H9 (cell line): ENCODE measurements around the gene ABCD3. TPM values are rescaled to one million over a fixed set of nuclear protein-coding genes. Genes with fewer than 3 reads are reported as not detected.

Experiments
- DNase-seq: peaks from one replicate; pipeline ENCODE4 v3.0.0-alpha.2; 2017
- H2AFZ ChIP-seq: one replicate; pipeline ENCODE4 v1.6.1; 2013; ENCODE audit warnings: mild to moderate bottlenecking, low read length, control low read depth, moderate library complexity
- H2AK5ac ChIP-seq: 2 replicates; pipeline ENCODE4 v1.6.1; 2013; ENCODE audit warnings: low read length, control low read depth, mixed read lengths; ENCODE audit not compliant: insufficient read length
- H2BK120ac ChIP-seq: one replicate; pipeline ENCODE4 v1.6.1; 2013; ENCODE audit warnings: low read depth, mild to moderate bottlenecking, low read length, control low read depth, inconsistent platforms; ENCODE audit not compliant: poor library complexity, severe bottlenecking
- H2BK12ac ChIP-seq: 2 replicates; pipeline ENCODE4 v1.6.1; 2013; ENCODE audit warnings: low read length, control low read depth, mixed read lengths, low read depth; ENCODE audit not compliant: insufficient read length
- H2BK15ac ChIP-seq: 2 replicates; pipeline ENCODE4 v1.6.1; 2013; ENCODE audit warnings: low read depth, low read length, control low read depth
- H2BK20ac ChIP-seq: one replicate; pipeline ENCODE4 v1.6.1; 2013; ENCODE audit warnings: low read depth, mild to moderate bottlenecking, low read length, control low read depth, inconsistent platforms; ENCODE audit not compliant: poor library complexity, severe bottlenecking
- H2BK5ac ChIP-seq: 2 replicates; pipeline ENCODE4 v1.6.1; 2013; ENCODE audit warnings: low read length, control low read depth, mixed read lengths; ENCODE audit not compliant: insufficient read length
- H3K14ac ChIP-seq: 2 replicates; pipeline ENCODE4 v1.6.1; 2013; ENCODE audit warnings: low read length, control low read depth; ENCODE audit not compliant: insufficient read depth
- H3K18ac ChIP-seq: 2 replicates; pipeline ENCODE4 v1.6.1; 2013; ENCODE audit warnings: low read depth, mild to moderate bottlenecking, mixed read lengths, low read length, control low read depth; ENCODE audit not compliant: insufficient read length
- H3K23ac ChIP-seq: 2 replicates; pipeline ENCODE4 v1.6.1; 2013; ENCODE audit warnings: low read length, control low read depth, mixed read lengths, low read depth; ENCODE audit not compliant: insufficient read length
- H3K23me2 ChIP-seq: 2 replicates; pipeline ENCODE4 v1.6.1; 2013; ENCODE audit warnings: low read depth, mild to moderate bottlenecking, mixed read lengths, low read length, control low read depth; ENCODE audit not compliant: insufficient read length, poor library complexity, severe bottlenecking
- H3K27ac ChIP-seq: 2 replicates; pipeline ENCODE4 v1.5.1; 2013; ENCODE audit warnings: low read length, control low read depth, mixed read lengths, low read depth; ENCODE audit not compliant: insufficient read length
- H3K27me3 ChIP-seq: 2 replicates; pipeline ENCODE4 v1.6.1; 2013; ENCODE audit warnings: low read length, control low read depth, inconsistent platforms; ENCODE audit not compliant: insufficient read depth
- H3K4ac ChIP-seq: 2 replicates; pipeline ENCODE4 v1.6.1; 2013; ENCODE audit warnings: low read depth, mild to moderate bottlenecking, control low read depth, inconsistent platforms, low read length, moderate library complexity
- H3K4me1 ChIP-seq: 2 replicates; pipeline ENCODE4 v1.6.1; 2013; ENCODE audit warnings: low read length, control low read depth, inconsistent platforms; ENCODE audit not compliant: insufficient read depth
- H3K4me2 ChIP-seq: 2 replicates; pipeline ENCODE4 v1.6.1; 2013; ENCODE audit warnings: low read length, control low read depth, mixed read lengths; ENCODE audit not compliant: insufficient read length, insufficient read depth
- H3K56ac ChIP-seq: 2 replicates; pipeline ENCODE4 v1.6.1; 2013; ENCODE audit warnings: low read depth, mild to moderate bottlenecking, mixed read lengths, low read length, control low read depth; ENCODE audit not compliant: insufficient read length
- H3K79me1 ChIP-seq: 2 replicates; pipeline ENCODE4 v1.6.1; 2013; ENCODE audit warnings: low read depth, mild to moderate bottlenecking, moderate library complexity, low read length, control low read depth, inconsistent platforms; ENCODE audit not compliant: insufficient read depth, poor library complexity, severe bottlenecking
- H3K79me2 ChIP-seq: 2 replicates; pipeline ENCODE4 v1.6.1; 2013; ENCODE audit warnings: low read length, control low read depth, inconsistent platforms; ENCODE audit not compliant: insufficient read depth
- H3K9ac ChIP-seq: 2 replicates; pipeline ENCODE4 v1.6.1; 2013; ENCODE audit warnings: low read length, control low read depth, mixed read lengths; ENCODE audit not compliant: insufficient read length; ENCODE audit errors: extremely low read depth
- H3K9me3 ChIP-seq: one replicate; pipeline ENCODE4 v1.6.1; 2013; ENCODE audit warnings: low read depth, low read length, inconsistent platforms; ENCODE audit not compliant: control insufficient read depth
- H3T11ph ChIP-seq: one replicate; pipeline ENCODE4 v1.6.1; 2013; ENCODE audit warnings: mild to moderate bottlenecking, low read length, control low read depth, inconsistent platforms
- H4K20me1 ChIP-seq: one replicate; pipeline ENCODE4 v1.6.1; 2013; ENCODE audit not compliant: control insufficient read depth, insufficient read length, insufficient read depth
- H4K5ac ChIP-seq: 2 replicates; pipeline ENCODE4 v1.6.1; 2013; ENCODE audit warnings: low read depth, mild to moderate bottlenecking, mixed read lengths, low read length, control low read depth; ENCODE audit not compliant: insufficient read length
- H4K8ac ChIP-seq: replicated peaks from 2 replicates; pipeline ENCODE4 v1.6.1; 2013; ENCODE audit warnings: low read length, control low read depth, mixed read lengths, low read depth; ENCODE audit not compliant: insufficient read length
- H4K91ac ChIP-seq: 2 replicates; pipeline ENCODE4 v1.6.1; 2013; ENCODE audit warnings: low read depth, mild to moderate bottlenecking, moderate library complexity, mixed read lengths, low read length, control low read depth; ENCODE audit not compliant: insufficient read length
- H3K27ac Mint-ChIP-seq, 3 experiments: 2 replicates in 2 of 3; 3 replicates in 1 of 3; pipeline ENCODE4 v1.8.0; 2020 to 2021; ENCODE audit warnings: mixed read lengths in 3 of 3, mild to moderate bottlenecking in 1 of 3, moderate library complexity in 1 of 3
- H3K27me3 Mint-ChIP-seq: 2 replicates; pipeline ENCODE4 v1.8.0; 2021; ENCODE audit warnings: low read depth, mild to moderate bottlenecking, moderate library complexity, mixed read lengths
- H3K36me3 Mint-ChIP-seq, 3 experiments: 2 replicates in 2 of 3; 3 replicates in 1 of 3; pipeline ENCODE4 v1.8.0; 2020 to 2021; ENCODE audit warnings: low read depth in 3 of 3, mixed read lengths in 3 of 3; ENCODE audit not compliant: insufficient read depth in 1 of 3
- H3K4me1 Mint-ChIP-seq, 2 experiments: 2 replicates each; pipeline ENCODE4 v1.8.0; 2020; ENCODE audit warnings: mixed read lengths in 2 of 2
- H3K4me3 Mint-ChIP-seq, 2 experiments: 2 replicates in 1 of 2; 3 replicates in 1 of 2; pipeline ENCODE4 v1.8.0; 2020 to 2021; ENCODE audit warnings: mild to moderate bottlenecking in 2 of 2, mixed read lengths in 2 of 2, moderate library complexity in 1 of 2
- H3K9me3 Mint-ChIP-seq, 2 experiments: 2 replicates in 1 of 2; 3 replicates in 1 of 2; pipeline ENCODE4 v1.8.0; 2020; ENCODE audit warnings: mild to moderate bottlenecking in 2 of 2, mixed read lengths in 2 of 2, moderate library complexity in 1 of 2
- WGBS: extraction: QIAGEN DNeasy Blood & Tissue Kit; methylation state at CpG from one replicate; pipeline ENCODE4 v1.1.7; 2013; ENCODE audit warnings: missing lambda C conversion rate, low lambda C conversion rate, mixed read lengths; ENCODE audit not compliant: insufficient read length; ENCODE audit errors: extremely low coverage; 5-methylcytosine and 5-hydroxymethylcytosine counted together
- total RNA-seq: library from RNA; stranded (reverse); gene quantifications from 2 replicates; pipeline ENCODE4 v1.2.1, GENCODE V29; 2021
- TF ChIP-seq, protein P1 (sequence below): fragments of 200-600 bp; sonication (generic); conservative IDR thresholded peaks from 3 replicates; pipeline ENCODE4 v1.8.0; 2021; ENCODE audit warnings: antibody characterized with exemption, mild to moderate bottlenecking

The ABCD3 gene
- total RNA-seq, 1 experiment from 2014 or later: 32.0 TPM

DNA sequence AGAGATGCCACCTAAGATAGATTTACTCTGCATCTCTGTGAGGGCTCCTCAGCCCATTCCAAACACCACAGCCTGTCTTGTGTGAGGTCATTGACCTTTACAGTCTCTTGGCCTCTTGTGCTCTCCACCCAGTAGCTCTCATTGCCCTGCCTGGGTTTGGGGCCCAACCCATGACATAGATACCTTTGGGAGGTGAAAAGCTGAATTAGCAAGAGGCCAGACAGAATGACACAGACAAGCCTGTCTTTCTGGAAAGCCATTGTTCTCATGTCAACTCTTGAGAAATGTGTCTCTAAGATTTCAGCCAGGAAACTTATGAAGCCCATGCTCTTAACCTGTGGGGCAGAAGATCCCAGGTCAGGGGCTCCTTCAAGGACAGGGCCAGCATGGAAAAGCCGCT, 141.7 kb downstream of the ABCD3 start:
- Mint-ChIP-seq H3K36me3 (peaks cover 0 to 6% (median 0%) of the 10 kb centered on the region in 3 experiments; a peak in 2 of 7 replicates), H3K27ac (no peak overlapping the region; a peak in 1 of 7 replicates), H3K9me3 (peaks cover 3 to 5% of the 10 kb centered on the region in 2 experiments; a peak in 3 of 5 replicates), H3K4me1 (peaks cover 4 to 11% of the 10 kb centered on the region in 2 experiments), H3K27me3 (no peaks in the 10 kb centered on the region), H3K4me3 (no peak overlapping the region)
- no peak overlapping the region for H3K4ac ChIP-seq
- H3T11ph ChIP-seq: no peak overlapping the region
- no peaks in the 10 kb centered on the region for H3K4me1 ChIP-seq
- no CpG with 5 or more reads among the region's 1 CpG for WGBS
- H3K27me3 ChIP-seq: no peaks in the 10 kb centered on the region
- no peak overlapping the region for H3K4me2 ChIP-seq
- H3K56ac ChIP-seq: no peak overlapping the region
- H2AK5ac ChIP-seq: no peak overlapping the region
- H3K23me2 ChIP-seq: peaks cover 4% of the 10 kb centered on the region
- no peak overlapping the region for H2AFZ ChIP-seq
- no peak overlapping the region for H3K18ac ChIP-seq
- H3K9ac ChIP-seq: no peak overlapping the region
- TF ChIP-seq, protein P1, sequence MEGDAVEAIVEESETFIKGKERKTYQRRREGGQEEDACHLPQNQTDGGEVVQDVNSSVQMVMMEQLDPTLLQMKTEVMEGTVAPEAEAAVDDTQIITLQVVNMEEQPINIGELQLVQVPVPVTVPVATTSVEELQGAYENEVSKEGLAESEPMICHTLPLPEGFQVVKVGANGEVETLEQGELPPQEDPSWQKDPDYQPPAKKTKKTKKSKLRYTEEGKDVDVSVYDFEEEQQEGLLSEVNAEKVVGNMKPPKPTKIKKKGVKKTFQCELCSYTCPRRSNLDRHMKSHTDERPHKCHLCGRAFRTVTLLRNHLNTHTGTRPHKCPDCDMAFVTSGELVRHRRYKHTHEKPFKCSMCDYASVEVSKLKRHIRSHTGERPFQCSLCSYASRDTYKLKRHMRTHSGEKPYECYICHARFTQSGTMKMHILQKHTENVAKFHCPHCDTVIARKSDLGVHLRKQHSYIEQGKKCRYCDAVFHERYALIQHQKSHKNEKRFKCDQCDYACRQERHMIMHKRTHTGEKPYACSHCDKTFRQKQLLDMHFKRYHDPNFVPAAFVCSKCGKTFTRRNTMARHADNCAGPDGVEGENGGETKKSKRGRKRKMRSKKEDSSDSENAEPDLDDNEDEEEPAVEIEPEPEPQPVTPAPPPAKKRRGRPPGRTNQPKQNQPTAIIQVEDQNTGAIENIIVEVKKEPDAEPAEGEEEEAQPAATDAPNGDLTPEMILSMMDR: no peak
- H3K23ac ChIP-seq: no peak overlapping the region
- H3K27ac ChIP-seq: no peak overlapping the region
- no peak overlapping the region for H2BK12ac ChIP-seq
- no peak overlapping the region for H2BK15ac ChIP-seq
- H3K79me1 ChIP-seq: no peaks in the 10 kb centered on the region
- H4K20me1 ChIP-seq: no peaks in the 10 kb centered on the region
- H3K9me3 ChIP-seq: no peaks in the 10 kb centered on the region
- no peak overlapping the region for H2BK120ac ChIP-seq
- no peak overlapping the region for H4K91ac ChIP-seq
- no peak for DNase-seq
- no peak overlapping the region for H2BK5ac ChIP-seq
- H3K14ac ChIP-seq: no peak overlapping the region
- no peak overlapping the region for H2BK20ac ChIP-seq
- no peaks in the 10 kb centered on the region for H3K79me2 ChIP-seq
- no peak overlapping the region for H4K8ac ChIP-seq
- H4K5ac ChIP-seq: no peak overlapping the region
